Esophagus muscularis mucosa (tissue), 4 donors: ENCODE data around the gene DTNBP1. TPM values are rescaled to one million over a fixed set of nuclear protein-coding genes. Genes with fewer than 3 reads are reported as not detected.
A peak's percentile ranks its signal among the peaks of the same experiment; 100 is the strongest.

Experiments
- DNase-seq: peaks from one replicate; pipeline ENCODE4 v3.0.0-alpha.2; 2017; ENCODE audit errors: extremely low spot score
- H3K27ac ChIP-seq, 4 donors: fragments of 200-600 bp; sonication (generic); replicated peaks in 1 of 4; 1 replicate in 3 of 4; 2 replicates in 1 of 4; pipeline ENCODE4 v1.5.1; 2016 to 2019; ENCODE audit warnings: mild to moderate bottlenecking in 1 of 4
- H3K27me3 ChIP-seq, 4 donors: fragments of 200-600 bp; sonication (generic); one replicate each; pipeline versions ENCODE4 v1.5.1 to v1.6.0; 2016 to 2019
- H3K36me3 ChIP-seq, 4 donors: fragments of 200-600 bp; sonication (generic); one replicate each; pipeline ENCODE4 v1.5.1; 2016 to 2019
- H3K4me1 ChIP-seq, 4 donors: fragments of 200-600 bp; sonication (generic); one replicate each; pipeline ENCODE4 v1.5.1; 2016 to 2019
- H3K4me3 ChIP-seq, 4 donors: fragments of 200-600 bp; sonication (generic); 1 replicate in 2 of 4; 2 replicates in 2 of 4; pipeline ENCODE4 v1.5.1; 2016 to 2019; ENCODE audit warnings: mild to moderate bottlenecking in 4 of 4, moderate library complexity in 1 of 4
- H3K9me3 ChIP-seq, 4 donors: fragments of 200-600 bp; sonication (generic); 1 replicate in 3 of 4; 2 replicates in 1 of 4; pipeline ENCODE4 v1.5.1; 2016 to 2019
- CTCF ChIP-seq, 3 experiments: fragments of 200-600 bp in 2 of 3; fragments of 450-650 bp in 1 of 3; sonication (generic) in 2 of 3; IDR thresholded peaks; one replicate each; pipeline ENCODE4 v1.5.1; 2017 to 2019; ENCODE audit warnings: antibody characterized with exemption in 3 of 3, mild to moderate bottlenecking in 2 of 3, moderate library complexity in 1 of 3
- EP300 ChIP-seq: sonication (generic); formaldehyde crosslinking; IDR thresholded peaks from one replicate; pipeline ENCODE4 v1.6.1; 2017; ENCODE audit warnings: antibody characterized with exemption
- POLR2A ChIP-seq: fragments of 450-650 bp; IDR thresholded peaks from one replicate; pipeline ENCODE4 v1.6.1; 2017; ENCODE audit warnings: antibody characterized with exemption, moderate library complexity, mild to moderate bottlenecking, low read depth
- POLR2AphosphoS5 ChIP-seq, 2 donors: sonication (generic); formaldehyde crosslinking; IDR thresholded peaks; one replicate each; pipeline ENCODE4 v1.6.1; 2017; ENCODE audit warnings: antibody characterized with exemption in 2 of 2
- WGBS: methylation state at CpG from one replicate; pipeline ENCODE4 v1.1.5; 2018; 5-methylcytosine and 5-hydroxymethylcytosine counted together
- intact Hi-C: fragments of 100-400 bp; cut with DNase I; formaldehyde crosslinking; loops from one replicate; pipeline ENCODE4 v1.15.1; 2023
- total RNA-seq, 4 donors: library from RNA; depleted of rRNA; stranded (reverse); fragments of >200 nt; gene quantifications; one replicate each; pipeline versions ENCODE4 v1.1.0 to v1.2.1, GENCODE V29; 2016

The DTNBP1 gene
- total RNA-seq, 4 donors from 2014 or later, result 18.3 to 26.8 (median 25.4) TPM

DNA sequence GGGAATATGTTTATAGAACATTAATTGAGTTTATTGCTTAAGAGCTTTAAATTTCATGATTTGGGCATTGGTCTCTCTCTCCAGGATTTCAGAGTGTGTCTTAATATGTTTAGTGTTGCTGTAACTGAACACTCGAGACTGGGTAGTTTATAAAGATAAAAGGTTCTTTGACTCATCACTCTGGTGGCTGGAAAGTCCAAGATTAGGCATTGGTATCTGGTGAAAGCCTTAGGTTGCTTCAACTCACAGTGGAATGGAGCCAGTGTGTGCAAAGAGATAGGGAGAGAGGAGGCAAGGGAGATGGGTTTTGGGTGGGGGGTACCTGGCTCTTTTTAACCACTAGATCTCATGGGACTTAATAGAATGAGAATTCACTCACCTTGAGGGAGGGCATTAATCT is 35.6 kb upstream of the DTNBP1 start:
- 67% methylated on average over 1 of the region's 1 CpG for WGBS
- H3K27ac ChIP-seq, result no peak overlapping the region
- TF ChIP-seq EP300 (no peak), CTCF (IDR thresholded peaks at IDR 0.05) (no peak), POLR2A (no peak), POLR2AphosphoS5 (IDR thresholded peaks at IDR 0.05) (no peak)
- H3K4me1 ChIP-seq, result no peaks in the 10 kb centered on the region
- no peaks in the 10 kb centered on the region for H3K36me3 ChIP-seq
- DNase-seq, result no peak
- H3K9me3 ChIP-seq, result peaks cover 0 to 2% (median 0%) of the 10 kb centered on the region in 4 donors
- peaks cover 0 to 5% (median 0%) of the 10 kb centered on the region in 4 donors for H3K27me3 ChIP-seq
- no peak overlapping the region for H3K4me3 ChIP-seq
- intact Hi-C loops, result no loop called here

- DNase-seq, result no peak
- intact Hi-C loops, result no loop called here
- no peak for TF ChIP-seq POLR2A
- TF ChIP-seq EP300, result no peak
- no peak for TF ChIP-seq CTCF (IDR thresholded peaks at IDR 0.05)
- TF ChIP-seq POLR2AphosphoS5 (IDR thresholded peaks at IDR 0.05), result no peak
- Histone ChIP-seq H3K36me3 (no peaks in the 10 kb centered on the region), H3K9me3 (no peaks in the 10 kb centered on the region), H3K4me3 (no peak overlapping the region), H3K27ac (no peak overlapping the region), H3K4me1 (no peaks in the 10 kb centered on the region), H3K27me3 (peaks cover 0 to 5% (median 0%) of the 10 kb centered on the region in 4 donors)
- WGBS, result 87% methylated on average over 4 of the region's 4 CpGs
Observed at GRCh38 chr6:15697895-15698294, 35.1 kb upstream of the DTNBP1 start.

DNA sequence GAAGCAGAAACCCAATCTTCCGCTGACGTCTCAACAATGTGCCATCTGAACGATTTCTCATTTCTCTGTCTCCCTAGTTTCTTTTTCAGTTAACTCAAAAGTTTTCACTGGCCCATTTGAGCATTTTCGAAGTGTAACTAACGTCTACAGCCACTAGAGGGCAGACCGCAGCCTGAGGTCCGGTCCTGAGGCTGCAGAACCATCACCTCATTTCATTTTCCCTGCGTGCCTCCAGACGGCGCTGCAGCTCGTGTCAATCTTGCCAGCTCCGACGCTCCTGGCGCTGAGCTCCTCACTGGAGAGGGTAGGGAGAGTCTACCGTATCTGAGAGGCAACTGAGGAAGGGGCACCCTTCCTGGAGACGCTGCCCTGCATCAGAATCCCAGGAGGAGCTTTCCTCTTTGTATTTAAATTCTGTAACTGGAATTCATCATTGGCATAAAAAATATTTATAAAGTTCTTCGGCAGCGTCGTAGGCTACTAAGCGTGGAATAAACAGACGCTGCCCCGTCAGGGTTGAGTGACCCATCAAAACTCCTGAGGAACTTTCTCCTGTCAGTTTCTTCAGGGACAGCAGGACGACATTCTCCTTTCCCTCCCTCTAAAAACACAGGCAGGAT is 28.5 kb upstream of the DTNBP1 start:
- WGBS, result 17% methylated on average over 23 of the region's 23 CpGs
- Histone ChIP-seq H3K36me3 (no peaks in the 10 kb centered on the region), H3K27ac (peak overlapping the region in 1 of 4 donors; percentile 48)

GRCh38 chr6:15690510-15690909 is 27.7 kb upstream of the DTNBP1 start:
- no peaks in the 10 kb centered on the region for H3K36me3 ChIP-seq
- no peak overlapping the region for H3K4me3 ChIP-seq
- no peak for TF ChIP-seq POLR2AphosphoS5 (IDR thresholded peaks at IDR 0.05)
- no peak for TF ChIP-seq CTCF (IDR thresholded peaks at IDR 0.05)
- no peak for TF ChIP-seq EP300
- TF ChIP-seq POLR2A, result no peak
- no peak for DNase-seq
- no peaks in the 10 kb centered on the region for H3K27me3 ChIP-seq
- peak overlapping the region in 1 of 4 donors; percentile 48 for H3K27ac ChIP-seq
- no peaks in the 10 kb centered on the region for H3K9me3 ChIP-seq
- peaks cover 11 to 18% (median 16%) of the 10 kb centered on the region in 4 donors for H3K4me1 ChIP-seq
- intact Hi-C loops, result no loop called here

More for the DNA sequence above, 28.5 kb upstream of the DTNBP1 start:
- Histone ChIP-seq H3K27me3 (no peaks in the 10 kb centered on the region), H3K4me1 (peaks cover 11 to 18% (median 16%) of the 10 kb centered on the region in 4 donors), H3K4me3 (peak overlapping the region; percentile 29 to 47 (median 39)), H3K9me3 (no peaks in the 10 kb centered on the region)
- DNase-seq, result peak; percentile 94
- intact Hi-C loops, result loop anchor here (1.0 kb wide), 2 partner anchors 493 to 515 kb away; no protein-coding TSS in a partner anchor
- TF ChIP-seq POLR2A (no peak), CTCF (IDR thresholded peaks at IDR 0.05) (peak; percentile 98 to 100 (median 99)), POLR2AphosphoS5 (IDR thresholded peaks at IDR 0.05) (peak; percentile 49 to 88)
